Right hindlimb (tissue), 1 donor: ENCODE measurements around the gene THSD4.

Experiments
- DNase-seq: peaks from one replicate; pipeline ENCODE4 v3.0.0-alpha.2; 2018

THSD4 gene

DNA sequence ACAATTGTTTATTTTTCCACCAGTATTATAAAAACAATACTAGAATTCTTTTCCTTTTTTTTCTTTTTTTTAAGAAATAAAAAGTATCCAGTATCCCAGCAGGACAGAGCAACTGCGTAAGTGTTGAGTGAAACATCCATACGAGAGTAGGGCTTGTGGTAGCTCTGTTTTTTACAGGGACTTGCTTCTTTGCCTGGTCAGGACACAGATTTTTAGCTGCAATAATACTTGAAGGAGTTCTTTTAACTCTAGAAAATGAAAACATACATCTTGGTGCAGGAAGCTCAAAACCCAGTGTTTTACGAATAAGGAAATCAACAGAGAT lies 397.4 kb downstream of the THSD4 start:
- DNase-seq, result no peak

DNA sequence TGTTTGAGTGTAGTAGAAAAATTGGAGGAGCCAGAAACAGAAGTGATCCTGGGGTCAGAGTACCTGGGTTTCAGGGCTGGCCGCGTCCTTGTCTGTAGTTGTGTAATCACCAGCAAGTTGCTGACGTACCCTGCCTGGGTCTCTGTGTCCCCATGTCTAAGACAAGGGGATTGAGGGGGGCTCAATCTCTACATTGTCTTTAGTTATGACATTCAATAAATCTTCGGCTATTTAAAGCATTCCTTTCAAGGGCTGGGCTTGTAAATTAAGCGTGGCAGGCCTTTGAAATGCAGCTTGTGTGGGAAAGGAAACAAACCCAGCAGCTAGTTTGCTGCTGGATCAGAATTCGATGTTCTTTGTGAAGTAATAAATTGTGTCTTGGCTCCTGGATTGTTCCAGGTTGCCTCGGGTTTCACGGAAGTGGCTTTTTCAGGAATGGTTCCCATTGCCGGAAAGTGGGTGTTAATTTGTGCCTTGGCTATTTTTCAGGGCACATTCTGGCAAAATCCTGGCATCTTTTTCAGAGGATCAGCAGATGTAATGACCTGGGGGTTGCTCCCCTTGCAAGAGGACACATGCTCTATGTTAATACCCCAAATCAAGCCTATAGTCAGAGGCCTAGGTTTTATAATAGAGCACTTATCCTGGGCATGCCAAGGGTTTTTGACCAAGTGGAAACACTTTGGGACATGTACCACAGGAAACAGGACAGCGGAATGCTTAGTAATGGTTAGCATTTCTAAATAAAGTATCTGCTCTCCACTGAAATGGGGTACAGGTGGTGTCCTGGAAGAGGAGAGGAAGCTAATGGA lies 400.3 kb downstream of the THSD4 start:
- DNase-seq, result no peak

DNA sequence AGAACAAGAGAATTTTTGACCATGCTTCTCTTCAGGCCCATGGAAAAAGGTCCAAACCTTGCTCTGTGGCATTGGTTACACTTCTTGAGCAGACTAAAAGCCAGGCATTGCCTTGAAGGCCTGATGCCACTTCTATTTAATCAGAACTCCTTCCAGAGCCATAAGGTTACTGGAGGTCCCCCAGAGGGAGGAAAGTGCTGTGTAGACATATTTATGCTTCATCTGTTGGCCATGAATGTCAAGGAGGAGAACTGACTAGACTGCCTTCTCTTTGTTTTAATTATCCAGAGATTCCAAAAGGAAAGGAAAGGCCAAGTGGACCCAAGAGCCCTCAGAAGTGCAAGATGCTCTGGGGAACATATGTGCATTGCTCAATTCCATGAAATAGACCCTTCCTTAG lies 402.5 kb downstream of the THSD4 start:
- no peak for DNase-seq

DNA sequence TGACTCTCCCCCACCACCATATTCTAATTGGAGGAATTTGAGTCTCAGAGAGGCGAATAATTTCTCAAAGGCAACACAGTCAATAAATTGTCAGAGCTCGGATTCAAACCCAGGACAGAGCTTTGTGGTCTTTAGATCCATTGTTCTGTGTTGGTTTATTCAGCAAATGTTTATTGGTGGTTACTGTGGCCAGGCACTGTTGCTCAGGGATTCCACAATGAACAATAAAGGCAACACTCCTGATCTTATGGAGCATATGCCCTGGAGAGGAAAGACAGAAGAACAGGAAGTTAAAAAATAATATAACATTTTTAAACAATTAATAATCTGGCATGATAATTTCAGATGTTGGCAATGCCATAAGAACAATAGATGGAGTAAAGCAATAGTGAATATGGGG lies 403.4 kb downstream of the THSD4 start:
- DNase-seq, result no peak

DNA sequence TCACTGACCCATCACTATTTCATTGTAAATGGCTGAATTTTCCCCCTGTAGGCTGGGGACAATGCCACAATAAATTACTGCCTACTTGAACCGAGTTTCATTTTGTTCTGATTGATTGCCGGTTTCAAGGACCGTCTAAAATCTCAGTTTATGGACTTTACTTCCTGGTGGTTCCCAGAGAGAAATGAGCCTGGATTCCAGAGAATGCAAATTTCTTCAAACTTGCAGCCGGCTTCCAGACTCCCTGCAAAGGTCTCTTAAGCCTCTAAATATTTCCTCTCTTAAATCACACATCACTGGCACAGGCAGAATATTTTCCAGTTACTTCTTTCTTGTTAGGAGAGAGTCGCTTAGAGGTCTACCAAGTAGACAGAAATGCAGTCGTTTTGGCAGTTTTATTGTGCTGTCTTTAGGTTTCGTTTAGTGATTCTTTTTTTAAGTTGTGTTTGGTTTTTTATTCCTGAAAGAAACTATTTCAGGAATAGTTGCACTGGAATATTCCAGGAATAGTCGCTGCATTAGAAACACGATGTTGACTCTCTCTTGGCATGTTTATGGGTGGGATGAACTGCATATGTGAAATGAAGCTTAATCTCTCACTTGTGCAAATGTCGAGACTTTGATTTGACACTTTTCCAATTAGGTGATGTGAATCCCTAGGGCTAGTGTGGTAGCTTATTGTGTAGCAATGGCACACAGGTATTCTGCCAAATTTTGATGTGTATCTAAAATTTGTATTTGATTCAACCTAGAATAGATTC lies 411.0 kb downstream of the THSD4 start:
- peak; percentile 50 for DNase-seq

DNA sequence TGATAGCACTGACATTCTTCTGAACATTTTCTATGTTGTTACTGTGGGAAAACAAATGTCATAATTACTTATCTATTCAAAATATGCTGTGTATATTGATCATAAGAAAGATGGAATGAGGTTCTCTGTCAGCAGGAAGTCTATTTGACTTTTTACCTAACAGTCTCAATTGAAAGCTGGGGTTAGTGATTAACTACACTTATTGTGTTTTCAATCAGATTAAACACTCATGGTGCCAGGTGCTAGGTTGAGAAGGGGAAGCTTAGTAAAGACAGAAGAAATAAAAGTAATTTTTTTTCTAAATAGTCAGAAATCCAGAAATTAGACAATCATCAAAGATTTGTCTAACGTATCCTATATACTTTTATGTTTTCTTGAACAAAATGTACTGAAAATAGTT lies 414.1 kb downstream of the THSD4 start:
- DNase-seq, result no peak

DNA sequence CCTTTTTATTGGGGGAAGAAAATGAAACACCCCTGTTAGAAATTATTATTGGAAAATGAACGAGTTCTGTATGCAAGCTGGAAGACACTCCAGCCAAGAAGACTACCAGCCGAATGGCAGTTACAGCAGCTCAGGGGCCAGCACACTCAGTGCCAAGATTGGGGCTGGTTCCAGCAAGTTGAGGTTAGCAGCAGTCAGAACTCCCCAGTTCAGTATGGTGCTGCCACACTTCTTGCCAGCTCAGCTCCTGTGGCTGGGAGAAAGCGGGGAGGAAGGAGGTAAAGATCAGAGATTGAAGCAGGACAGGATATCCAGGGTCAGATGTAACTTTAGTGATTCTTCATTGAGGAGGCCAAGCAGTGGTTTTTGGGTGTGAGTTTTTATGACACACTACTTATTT lies 414.8 kb downstream of the THSD4 start:
- DNase-seq, result no peak

DNA sequence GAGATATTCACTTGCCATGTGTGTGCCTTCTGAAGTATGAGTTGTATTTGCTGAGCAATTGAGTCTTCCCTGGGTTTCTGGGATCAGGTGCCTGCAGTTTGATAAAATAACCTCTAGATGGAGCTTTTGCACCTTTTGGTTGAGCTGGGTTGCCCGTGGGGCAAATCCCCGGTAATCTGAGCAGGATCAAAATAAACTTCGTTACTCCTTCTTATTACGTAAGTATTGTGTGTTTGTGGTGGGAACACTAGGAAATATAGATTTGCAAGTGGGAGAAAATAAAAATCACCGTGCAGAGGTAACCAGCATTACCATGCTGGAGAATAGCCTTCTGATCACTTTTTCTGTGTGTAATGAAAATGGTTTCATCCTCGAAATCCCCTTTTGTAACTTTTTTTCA lies 417.7 kb downstream of the THSD4 start:
- no peak for DNase-seq

DNA sequence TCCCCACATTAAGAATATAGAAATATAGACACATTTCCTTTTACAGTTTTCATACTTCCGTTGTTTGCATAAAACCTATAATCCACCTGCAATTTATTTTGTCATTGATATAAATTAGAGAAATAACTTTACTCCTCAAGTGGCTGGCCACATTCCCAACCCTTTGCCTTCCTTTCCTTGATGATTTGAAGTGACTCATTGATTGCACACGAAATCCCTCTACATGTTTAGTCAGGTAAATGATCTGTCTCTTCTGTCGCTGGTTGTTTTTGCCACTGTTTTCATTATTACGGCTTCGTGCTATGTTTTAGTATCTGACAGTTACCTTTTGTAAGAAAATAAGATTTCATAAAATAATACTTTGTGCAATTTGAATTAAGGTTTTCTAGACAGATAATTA lies 422.9 kb downstream of the THSD4 start:
- no peak for DNase-seq

DNA sequence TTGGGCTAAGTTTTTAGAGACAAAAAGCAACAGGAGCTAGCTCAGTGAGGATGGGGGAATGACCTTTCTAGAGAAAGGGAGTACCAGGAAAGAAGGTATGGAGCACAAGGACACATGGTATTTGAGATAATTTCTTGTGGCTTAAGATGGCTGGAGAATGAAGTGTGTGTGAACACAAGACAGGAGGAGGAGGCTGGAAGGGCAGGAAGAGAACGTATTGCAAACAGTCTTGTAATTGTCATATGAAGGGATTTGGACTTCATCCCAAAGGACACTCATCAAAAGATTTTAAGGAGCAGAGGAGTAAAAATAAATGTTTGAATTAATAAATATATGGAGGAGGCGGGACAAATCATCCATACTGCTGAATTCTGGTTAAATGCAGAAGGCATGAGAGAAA lies 426.5 kb downstream of the THSD4 start:
- DNase-seq, result no peak

DNA sequence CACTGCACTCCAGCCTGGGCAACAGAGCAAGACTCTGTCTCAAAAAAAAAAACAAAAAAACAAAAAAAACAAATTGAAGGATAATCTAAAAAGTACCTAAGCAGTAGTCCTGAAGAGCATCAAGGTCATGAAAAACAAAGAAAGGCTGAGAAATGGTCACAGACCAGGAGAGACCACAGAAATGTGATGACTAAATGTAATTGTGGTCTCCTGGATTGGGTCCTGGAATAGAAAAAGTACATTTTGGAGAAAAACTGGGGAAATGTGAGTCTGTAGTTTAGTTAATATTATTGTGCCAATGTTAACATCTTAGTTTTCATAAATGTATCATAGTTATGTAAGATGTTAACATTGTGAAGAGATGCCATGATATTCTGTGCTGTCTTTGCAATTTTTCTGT lies 427.6 kb downstream of the THSD4 start:
- DNase-seq, result no peak

DNA sequence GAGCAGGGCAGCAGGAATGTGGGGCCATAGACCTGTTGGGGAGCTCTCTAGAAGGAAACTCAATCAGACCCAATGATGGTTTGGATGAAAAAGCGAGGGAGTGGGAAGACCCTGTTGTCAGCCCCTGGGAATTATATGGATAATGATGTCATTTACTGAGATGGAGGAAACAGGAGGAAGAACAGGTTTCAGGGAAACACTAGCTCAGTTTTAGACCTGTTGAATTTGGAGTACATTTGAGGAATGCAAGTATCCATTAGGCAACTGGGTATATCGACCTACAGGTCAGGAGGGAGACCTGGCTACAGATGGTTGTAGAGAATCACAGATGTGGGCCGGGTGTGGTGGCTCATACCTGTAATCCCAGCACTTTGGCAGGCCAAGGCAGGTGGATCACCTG lies 428.1 kb downstream of the THSD4 start:
- no peak for DNase-seq

DNA sequence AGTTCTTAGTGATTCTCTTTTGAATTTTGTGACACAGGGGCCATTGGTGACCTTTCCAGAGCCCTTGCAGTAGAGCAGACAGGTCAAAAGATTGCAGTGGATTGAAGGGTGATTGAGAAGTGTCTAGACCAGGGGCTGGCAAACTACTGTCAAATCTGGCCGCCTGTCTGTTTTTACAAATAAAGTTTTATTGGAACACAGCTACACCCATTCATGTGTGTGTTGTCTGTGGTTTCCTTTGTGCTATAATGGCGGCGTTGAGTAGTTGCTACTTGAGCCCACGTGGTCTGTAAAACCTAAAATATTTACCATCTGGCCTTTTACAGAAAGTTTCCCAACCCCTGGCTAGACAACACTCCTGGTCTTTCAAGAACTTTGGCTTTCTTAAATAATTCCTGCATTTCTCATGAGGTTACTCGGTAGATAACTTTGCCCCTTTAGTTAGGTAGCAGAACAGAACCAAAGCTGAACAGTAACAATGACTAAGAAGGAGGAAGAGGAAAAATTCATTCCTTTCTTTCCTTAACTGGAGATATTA lies 430.0 kb downstream of the THSD4 start:
- DNase-seq, result no peak

DNA sequence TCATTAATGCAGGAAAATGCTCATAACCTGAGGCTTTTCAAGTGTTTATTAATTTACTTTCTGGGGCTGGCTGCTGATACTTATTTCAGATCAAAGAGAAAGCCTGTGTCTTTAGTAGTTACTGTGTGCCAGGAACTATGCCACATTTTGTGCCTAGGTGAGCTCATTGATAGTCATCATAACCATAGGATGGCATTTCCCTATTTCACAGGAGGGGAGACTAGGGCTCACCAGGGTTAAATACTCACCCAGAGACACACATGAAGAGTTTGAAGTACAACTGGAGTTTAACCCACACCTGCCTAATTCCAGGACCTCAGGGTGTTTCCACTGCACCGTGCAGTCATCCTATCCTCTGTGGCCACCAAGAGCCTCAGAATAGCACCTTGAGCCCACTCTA lies 430.7 kb downstream of the THSD4 start:
- DNase-seq, result no peak

DNA sequence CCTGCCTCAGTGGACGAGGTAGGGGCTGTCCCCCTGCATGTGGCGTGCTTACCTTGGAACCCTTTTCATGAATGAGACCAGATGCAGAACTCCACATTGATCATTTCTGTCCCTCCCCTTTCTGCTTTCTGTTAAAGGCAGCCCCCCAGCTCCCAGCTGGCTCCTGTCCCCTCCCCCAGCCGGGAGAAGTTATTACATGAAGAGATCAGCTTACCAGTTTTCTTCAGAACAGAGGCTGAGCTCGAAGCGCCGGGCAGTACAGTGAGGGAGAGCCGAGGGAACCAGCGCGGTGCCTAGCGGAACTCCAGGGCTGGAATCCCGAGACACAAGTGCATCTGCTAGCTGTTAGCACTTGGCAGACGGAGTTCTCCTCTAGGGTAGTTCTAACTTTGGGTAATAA lies 431.7 kb downstream of the THSD4 start:
- peak; percentile 75 for DNase-seq

DNA sequence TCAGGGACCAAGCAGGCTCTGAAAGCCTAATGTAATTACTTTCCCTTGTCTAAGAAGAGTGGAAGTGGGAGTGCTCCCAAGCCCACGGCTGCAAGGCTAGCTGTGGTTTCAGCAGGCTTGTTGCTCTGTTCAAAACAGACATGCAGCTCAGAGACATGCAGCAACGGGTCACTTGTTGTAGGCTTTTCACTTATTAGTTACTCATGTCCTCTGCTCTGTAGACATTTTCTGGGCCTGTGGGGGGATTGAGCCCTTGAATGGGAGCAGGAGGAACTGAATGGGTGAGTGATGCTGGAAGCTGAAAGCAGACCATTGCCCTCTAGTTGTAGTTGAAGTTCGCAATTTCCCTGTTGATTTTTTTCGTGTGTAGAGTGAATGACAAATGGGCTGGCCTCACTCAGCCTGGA lies 433.1 kb downstream of the THSD4 start:
- no peak for DNase-seq

DNA sequence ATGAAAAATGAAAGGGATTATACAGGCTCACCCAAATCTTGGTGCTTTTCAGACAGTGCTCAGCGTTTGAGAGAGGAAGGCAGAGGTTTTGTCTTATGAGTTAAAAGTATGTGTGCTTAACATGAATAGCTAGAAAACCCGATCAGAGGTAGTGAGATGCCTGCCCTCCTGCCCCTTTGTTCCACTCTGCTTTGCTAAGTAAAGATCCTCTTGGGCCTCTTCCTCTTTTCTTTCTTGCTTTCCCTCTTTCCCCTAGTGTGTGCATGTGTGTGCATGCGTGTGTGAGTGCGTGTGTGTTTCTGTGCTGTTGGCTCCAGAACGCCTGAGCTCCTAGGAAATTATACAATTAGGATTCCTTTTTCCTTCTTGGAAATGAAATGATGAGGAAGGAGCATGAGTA lies 433.8 kb downstream of the THSD4 start:
- no peak for DNase-seq

DNA sequence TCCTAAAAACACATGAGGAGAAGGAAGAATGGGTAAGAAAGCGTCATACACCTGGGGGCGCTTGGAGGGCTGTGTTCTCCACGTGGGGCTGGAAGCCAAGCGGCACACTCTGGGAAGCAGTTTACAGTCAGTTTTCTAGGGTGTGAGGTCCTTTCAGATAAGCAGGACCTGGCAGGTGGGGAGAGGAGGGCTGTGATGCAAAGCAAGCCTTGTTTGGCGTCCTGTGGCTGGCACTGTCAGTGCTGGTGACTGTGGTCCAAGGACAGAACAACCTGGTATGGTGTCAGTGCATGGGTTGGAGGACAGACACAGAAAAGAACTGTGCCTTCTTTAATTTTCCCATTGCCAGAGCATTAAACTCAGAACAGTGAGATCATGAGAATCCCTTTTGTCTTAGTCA lies 434.4 kb downstream of the THSD4 start:
- DNase-seq, result no peak

DNA sequence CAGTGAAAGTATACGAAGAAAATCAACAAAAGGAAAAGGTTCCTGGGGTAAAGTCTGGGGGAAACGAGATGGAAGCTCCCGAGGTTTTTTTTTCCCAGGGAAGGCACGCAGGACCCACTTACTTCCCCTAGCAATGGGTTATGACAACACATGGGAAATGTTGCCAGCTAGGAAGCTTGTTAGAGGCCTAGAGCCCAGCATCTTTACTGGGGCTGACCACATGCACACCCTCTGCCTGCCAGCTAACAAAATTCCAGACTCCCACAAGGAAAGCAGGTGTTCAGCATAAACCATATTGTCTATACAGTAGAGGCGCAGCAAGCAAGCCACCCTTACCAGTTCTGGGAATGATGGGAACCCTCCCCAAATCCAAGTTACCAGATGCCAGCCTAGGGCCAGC lies 436.3 kb downstream of the THSD4 start:
- DNase-seq, result no peak

DNA sequence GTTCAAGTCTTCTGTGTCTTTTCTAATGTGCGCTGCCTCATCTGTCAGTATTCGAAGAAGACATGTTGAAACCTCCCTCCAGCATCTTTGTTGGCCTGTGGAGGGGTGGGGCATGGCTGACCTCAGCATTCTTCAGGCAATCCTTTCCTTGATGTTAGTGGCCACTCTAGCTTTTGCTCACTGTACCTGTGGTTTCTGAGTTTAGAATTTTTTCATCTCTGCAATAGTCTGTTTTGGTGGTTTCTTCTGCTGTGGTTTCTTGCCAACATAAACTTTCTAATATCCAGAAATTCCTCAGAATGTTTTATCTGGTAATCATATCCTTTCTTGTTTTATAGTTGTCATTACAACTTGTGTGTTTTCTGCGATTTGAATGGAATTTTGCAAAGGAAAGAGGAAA lies 443.8 kb downstream of the THSD4 start:
- DNase-seq, result no peak

DNA sequence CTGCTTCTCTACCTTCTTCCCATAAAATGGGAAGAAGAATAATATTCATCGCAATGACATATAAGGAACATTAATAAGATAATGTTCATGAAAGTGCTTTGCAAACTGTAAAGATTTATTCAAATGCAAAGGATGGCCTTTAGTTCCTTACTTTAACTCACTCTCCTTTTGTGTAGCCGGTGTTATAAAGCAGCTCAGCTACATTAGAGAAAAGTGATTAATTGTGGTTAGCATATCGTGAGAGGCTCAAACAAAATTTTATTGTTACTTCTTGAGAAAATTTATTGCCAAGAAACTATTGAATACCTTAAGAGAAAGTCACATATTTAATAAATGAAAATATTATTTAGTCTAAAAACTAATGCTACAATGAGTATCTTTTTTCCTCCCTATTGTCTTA lies 444.3 kb downstream of the THSD4 start:
- no peak for DNase-seq

DNA sequence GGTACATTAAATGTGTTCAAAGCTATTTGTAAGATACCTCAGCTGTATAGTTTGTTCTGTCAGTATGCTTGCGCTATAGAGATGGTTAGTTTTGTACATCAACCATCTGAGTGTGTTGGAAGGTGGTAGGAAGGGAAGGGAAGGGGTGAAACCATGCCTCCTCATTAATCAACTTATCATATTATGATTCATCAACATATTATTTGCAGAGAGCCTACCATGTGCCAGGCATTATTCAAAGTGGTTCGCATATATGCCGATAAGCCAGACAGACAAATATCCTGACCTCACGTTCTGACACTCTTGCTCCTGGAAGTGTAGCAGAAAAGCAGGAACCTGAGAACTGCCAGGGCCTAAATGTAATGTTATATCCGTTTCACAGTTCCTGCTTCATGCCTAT lies 447.0 kb downstream of the THSD4 start:
- no peak for DNase-seq

DNA sequence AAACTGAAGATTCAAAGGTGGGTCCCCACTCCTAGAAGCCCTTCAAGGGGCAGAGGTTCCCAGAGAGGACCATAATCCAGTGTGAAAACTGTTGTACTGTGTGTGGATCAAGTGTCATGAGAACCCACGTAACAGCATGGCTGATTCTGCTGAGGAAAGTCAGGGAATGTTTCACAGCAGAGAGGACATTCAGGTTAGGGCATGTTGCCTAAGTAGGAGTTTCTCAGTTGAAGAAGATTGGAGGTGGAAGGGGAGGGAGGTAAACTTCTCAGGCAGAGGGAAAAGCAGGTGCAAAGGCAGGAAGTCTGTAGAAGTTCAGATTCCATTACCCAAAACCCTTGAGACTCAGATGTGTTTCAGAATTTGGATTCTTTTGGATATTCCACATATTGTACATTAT lies 448.9 kb downstream of the THSD4 start:
- no peak for DNase-seq

DNA sequence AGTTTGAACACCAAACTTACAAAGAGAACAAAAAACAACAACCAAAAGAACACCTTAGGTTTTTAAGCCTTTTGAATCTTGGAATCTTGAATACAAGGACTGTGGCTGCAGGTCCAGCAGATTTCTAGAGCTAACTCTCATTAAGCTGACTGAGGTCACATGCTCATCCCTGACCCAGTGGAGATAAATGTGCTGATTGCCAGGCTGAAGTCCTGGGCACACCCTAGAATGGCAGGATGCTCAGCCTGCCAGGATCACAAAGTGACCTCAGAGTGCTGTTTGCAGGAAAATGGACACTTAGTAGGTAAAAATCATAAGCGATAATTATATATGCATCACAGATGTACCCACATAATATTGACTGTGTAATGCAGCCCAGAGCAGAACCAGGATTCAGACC lies 449.7 kb downstream of the THSD4 start:
- DNase-seq, result no peak
